NCI-H748 treated with DMSO at 0.1 percent for 48 hours (cell line): ENCODE measurements around the gene EXD1.
"Not testable (repeated sequence)": the region's sequence is repeated elsewhere in the genome, so short reads cannot be mapped to it uniquely, and the experiment has no call there.

ENCODE experiments used
- DNase-seq: peaks from one replicate; lab custom pipeline; 2025; lab: John Stamatoyannopoulos, UW

Gene EXD1, protein sequence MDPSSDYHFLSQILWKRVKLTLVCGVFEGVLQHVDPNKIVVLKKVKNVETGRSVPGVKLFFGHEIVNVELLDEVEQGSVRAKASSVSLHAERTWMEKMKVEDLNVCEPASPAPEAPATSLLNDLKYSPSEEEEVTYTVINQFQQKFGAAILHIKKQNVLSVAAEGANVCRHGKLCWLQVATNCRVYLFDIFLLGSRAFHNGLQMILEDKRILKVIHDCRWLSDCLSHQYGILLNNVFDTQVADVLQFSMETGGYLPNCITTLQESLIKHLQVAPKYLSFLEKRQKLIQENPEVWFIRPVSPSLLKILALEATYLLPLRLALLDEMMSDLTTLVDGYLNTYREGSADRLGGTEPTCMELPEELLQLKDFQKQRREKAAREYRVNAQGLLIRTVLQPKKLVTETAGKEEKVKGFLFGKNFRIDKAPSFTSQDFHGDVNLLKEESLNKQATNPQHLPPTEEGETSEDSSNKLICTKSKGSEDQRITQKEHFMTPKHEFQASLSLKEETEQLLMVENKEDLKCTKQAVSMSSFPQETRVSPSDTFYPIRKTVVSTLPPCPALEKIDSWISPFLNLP

DNA sequence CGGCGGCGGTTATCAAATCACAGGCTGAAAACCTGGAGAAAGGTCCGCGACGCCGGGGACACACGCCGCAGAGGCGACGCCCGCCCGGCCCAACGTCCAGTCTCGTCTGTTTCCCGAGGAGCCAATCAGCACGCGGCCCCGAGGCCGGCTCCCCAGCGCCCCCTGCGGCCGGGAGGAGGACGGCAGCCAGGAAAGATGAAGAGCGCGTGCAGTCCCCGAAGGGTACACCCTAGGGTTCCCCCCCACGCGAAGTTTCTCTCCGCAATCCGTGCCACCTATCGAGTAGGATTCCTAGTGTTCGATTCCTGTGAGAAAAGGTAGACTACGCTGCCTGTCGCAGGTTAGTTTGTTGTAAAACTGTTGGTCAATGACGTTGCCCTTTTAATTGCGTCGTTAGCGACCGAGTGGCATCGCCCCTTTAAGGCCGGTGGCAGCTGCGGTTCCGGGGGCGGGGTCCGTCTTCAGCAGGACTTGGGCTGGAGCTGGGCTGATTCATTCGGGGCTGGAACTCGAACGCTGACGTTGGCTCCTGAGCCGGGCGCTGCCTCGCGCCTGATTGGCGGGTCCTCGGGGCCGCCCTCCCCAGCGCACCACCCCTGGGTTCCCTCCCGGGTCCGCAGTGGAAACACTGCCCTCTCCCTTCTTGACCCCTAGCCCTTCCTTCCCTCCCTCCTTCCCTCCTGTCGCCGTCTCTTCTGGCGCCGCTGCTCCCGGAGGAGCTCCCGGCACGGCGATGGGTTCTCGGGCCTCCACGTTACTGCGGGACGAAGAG is at the start of gene EXD1, which contains the start of gene CHP1:
Gene EXD1, minus strand, starts transcription at position 108 of the 772 bp plus-strand sequence. CDS start 4,182 bp downstream, outside the sequence.
Gene CHP1, plus strand, starts transcription at position 619 of the 772 bp plus-strand sequence. Its CDS starts 115 bp downstream, at position 734.
- peak; percentile 76 for DNase-seq

- no peak for DNase-seq
Observed at GRCh38 chr15:41279535-41280283, 49.2 kb upstream of the EXD1 start.

GRCh38 chr15:41278319-41278718 is 47.8 kb upstream of the EXD1 start:
- no peak for DNase-seq

- DNase-seq = no peak
Observed at GRCh38 chr15:41276831-41277230, 46.3 kb upstream of the EXD1 start.

- no peak for DNase-seq
Observed at GRCh38 chr15:41269887-41270286, 39.3 kb upstream of the EXD1 start.

GRCh38 chr15:41263891-41264351 is 33.4 kb upstream of the EXD1 start:
- DNase-seq = no peak

DNA sequence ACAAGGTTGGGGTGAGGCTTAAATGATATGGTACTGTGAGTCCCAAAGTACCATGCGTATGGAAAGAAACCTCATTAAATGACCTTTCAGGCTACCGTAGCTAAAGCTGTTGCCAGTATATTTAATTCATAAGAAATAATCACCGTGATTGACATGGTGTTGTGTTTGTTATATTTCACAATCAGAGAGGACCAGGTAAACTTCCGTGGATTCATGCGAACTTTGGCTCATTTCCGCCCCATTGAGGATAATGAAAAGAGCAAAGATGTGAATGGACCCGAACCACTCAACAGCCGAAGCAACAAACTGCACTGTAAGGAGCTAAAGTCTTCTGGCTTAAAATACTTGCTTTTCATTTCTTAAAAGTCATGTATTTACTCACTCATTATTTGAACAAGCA is 32.0 kb upstream of the EXD1 start:
- no peak for DNase-seq

- DNase-seq = not testable (repeated sequence)
Observed at GRCh38 chr15:41260924-41261323, 30.4 kb upstream of the EXD1 start.

- DNase-seq = no peak
Observed at GRCh38 chr15:41259546-41260189, 29.1 kb upstream of the EXD1 start.

GRCh38 chr15:41258750-41259471 is 28.4 kb upstream of the EXD1 start:
- DNase-seq = no peak

DNA sequence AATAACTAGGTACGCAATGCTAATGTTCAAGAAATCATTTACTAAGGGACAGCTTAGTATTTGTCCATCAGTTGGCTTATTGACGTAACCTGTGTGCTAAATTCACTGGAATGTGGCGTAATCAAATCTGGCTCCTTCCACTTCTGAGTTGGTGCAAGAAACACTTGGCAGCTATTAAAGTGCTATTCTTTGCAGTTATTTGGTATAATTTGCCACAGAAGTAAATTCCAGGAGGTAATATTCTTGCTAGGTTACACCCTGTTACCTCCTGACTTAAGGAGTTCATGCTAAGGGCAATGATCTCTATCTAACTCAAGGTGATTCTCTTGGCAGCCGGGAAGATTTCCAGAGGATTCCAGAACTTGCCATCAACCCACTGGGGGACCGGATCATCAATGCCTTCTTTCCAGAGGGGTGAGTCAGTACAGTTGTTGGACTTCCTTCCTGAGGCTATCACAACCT is 26.1 kb upstream of the EXD1 start:
- DNase-seq = no peak

DNA sequence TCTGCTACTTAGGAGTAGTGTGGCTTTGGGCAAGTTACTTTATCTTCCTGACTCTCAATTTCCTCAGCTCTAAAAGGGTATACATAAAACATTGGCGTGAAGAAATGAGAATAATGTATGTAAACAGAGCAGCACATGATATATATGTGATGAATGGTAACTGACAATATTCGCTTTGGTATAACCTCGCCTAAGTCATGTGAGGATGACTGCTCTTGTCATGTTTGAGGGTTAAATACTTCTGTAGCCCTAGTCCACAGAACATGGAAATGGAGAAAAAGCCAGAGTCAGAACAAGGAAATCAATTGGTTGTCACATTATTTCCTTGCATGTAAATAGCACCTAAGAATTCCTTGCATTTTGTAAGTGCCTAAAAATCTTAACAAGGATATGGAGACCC is 25.5 kb upstream of the EXD1 start:
- no peak for DNase-seq

GRCh38 chr15:41254560-41254959 is 24.0 kb upstream of the EXD1 start:
- DNase-seq = no peak

GRCh38 chr15:41251411-41251810 is 20.9 kb upstream of the EXD1 start:
- no peak for DNase-seq

- not testable (repeated sequence) for DNase-seq
Observed at GRCh38 chr15:41250745-41251144, 20.2 kb upstream of the EXD1 start.

- peak; percentile 35 for DNase-seq
Observed at GRCh38 chr15:41241221-41241964, 10.8 kb upstream of the EXD1 start.

- DNase-seq = no peak
Observed at GRCh38 chr15:41238100-41238499, 7.5 kb upstream of the EXD1 start.

DNA sequence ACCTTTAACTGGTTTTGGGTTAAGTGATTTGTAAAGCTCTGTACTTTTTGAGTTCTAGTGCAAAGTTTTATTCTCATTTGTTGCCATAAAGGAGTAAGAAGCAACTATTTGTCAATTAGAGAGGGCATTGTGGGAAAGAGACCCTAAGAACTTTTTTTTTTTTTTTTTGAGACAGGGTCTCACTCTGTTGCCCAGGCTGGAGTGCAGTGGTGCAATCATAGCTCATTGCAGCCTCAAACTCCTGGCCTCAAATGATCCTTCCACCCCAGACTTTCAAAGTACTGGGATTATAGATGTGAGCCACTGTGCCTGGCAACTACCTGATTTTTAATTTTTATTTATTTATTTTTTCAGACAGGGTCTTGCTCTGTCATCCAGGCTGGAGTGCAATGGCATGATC is 5.4 kb upstream of the EXD1 start:
- no peak for DNase-seq

DNA sequence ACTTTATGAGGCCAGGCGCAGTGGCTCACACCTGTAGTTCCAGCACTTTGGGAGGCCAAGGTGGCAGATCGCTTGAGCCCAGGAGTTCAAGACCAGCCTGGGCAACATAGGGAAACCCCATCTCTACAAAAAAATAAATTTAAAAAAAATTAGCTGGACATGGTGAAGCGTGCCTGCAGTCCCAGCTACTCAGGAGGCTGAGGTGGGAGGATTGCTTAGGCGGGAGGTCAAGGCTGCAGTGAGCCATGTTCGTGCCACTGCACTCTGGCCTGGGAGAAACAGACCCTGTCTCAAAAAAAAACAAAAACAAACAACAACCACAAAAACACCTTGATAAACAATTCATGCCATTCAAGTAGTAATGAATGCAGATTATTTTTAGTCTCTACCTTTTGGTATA is 4.7 kb upstream of the EXD1 start:
- DNase-seq = not testable (repeated sequence)

DNA sequence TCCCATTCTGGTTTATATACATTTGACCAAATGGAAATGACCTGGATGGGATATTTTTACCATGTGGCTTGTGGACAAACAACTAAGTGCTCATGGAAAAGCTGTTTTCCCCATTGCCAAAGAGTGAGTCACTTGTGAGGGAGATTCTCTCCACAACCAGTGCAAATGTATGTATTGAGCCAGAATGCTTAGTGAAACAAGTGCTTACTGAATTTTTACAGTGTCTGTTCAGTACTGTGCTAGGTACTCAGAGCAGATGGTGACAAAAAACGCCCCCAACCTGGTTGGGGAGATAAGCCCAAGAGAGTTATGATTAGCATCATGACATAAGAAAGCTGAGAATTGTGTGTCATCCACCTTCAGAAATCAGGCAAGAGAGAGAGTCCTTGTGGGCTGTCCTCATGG is 2.8 kb upstream of the EXD1 start:
- no peak for DNase-seq
